Stimulated activated CD8-positive, alpha-beta memory T cell treated with anti-CD3 and anti-CD28 coated beads, Interleukin-7, amount 100 ng/mL, for 4 hours (primary cell): ENCODE results near the gene OGA.

Experiments
- DNase-seq, 2 donors: peaks; one replicate each; pipeline ENCODE4 v3.0.0-alpha.2; 2020; ENCODE audit warnings: low read depth in 2 of 2

OGA gene

DNA sequence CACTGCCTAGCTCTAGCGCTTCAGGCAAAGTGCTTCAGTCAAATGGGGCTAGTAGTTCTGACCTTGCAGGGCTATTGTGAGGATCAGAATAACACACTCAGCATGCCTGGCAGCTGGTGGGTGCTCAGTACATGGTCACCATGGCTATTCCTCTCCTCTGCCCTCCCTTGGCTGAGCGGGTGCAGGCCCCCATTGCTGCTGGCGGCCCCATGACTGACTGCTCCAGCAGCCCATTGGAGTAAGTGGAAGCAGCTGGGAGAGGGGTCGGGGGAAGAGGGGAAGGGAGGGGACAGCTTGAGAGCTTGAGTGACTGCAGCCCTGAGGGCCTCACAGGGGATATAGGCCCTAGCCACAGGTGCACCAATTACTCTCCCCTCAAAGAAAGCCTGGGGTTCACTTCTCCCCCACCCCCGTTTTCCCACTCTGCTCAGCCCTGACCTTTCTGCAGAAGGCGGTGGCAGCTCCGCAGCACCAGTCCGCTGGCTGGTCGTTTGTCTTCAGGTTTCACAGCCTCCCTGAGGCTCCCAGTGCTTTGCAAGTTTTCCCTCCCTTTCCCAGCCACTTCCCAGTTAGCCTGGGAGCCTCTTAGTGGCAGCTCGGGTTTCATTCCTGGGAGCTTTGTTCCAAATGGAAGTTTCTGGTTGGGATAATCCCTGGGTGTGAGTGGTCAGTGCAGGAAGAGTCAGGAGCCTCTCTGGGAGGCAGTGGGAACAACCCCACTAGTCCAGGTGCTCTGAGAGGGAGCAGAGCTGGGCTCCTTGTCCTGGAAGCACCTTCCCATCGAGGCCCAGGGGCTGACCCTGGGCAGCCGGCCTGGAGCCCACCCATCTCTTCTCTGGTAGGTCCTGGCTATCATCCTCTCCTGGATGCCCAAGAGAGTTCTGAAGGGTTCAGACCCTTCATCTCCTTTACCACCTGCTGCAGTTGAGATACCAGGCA is 58.7 kb downstream of the OGA start:
- no peak for DNase-seq

DNA sequence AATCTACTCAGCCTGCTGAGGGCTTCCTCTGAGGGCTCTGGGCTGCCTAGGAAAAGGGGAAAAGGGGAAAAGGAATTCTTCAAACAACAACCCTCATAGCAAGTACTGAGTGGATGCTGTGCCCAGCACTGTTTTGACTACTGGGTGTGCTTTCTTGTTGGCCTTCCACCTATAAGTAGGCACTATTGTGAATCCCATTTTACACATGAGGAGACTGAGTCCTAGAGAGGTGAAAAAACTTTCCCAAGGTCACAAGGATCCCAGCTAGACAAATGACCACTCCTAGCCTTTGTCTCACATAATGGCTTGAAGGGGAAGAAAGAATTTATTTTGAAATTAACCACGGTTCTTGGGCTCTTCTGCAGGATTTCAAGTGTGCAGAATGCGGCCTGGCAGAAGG is 59.4 kb downstream of the OGA start:
- DNase-seq = no peak

DNA sequence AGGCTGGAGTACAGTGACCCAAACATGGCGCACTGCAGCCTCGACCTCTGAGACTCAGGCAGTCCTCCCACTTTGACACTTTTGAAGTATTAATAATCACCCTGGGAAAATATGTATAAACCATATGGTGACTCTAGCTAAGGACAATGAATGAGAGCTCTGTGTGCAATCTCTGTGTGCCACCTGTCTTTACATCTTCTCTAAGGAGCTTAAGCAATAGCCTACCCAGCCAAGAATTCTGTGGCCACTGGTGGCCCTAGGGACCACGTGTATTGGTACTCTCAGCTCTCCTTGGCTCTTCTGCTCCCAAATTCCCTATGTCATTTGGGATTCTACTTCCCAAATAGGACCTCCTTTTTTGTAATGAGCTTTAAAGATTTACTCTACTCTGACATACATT is 66.0 kb downstream of the OGA start:
- no peak for DNase-seq

DNA sequence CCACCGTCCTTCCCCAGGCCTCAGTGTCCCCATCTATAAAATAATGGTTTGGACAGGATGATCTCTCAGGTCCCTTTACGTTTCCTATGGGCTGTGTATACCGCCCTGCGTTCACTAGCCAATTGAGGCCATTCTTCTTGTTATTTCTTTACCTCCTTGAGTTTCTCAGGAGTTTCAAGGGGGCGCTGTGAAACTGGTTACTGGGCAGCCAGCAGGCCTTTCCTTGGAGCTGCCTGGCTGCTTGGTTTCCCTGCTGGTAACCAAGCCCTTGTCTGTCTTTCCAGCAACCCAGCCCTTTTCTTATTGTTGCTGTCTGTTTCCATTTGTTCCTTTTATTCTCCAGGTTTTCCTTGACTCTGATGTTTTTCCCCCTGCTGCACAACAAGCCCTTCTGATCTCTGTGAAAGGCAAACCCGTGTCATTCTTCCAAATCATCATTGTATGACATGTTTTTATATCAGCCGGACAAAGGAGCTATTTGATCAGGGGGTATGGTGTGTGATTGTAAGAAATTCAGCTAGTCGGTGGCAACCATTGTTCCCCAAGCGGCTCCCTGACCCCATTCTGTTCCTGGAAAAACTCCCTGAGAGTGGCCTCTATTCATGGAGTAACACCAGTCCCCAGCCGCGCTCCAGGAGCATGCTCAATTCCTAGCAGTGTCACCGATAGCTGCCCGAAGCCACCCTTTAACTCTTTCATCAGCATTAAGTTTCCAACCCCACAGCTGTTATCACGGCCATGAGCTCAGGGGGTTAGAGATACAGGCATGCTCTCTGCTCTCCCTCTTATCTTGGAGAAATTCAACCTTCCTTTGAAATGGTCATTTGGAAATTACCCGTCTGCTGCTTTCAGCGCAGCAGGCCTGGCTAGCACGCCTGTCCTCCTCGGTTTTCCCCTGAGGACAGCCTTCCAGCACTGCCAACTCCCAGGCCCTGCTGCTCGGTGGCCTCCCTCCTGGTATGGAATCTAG is 68.9 kb downstream of the OGA start:
- no peak for DNase-seq

DNA sequence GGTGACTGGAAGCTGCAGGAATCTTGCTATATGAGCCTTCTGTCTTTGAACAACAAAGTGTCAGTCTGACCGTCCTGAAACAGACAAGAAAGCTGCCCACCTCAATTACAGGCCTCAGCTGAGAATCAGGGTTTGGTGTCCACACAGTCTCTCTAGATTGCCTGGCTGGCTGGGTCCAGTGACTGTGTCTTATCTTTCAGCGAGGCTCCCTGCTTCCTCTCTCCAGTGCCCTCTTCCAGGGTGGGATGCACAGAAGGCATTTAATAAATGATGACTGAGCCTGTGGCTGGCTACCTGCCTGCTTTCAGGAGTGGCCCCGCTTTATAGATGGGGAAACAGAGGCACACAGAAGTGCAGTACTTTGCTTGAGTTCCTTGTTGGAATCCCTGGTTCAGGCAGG is 69.7 kb downstream of the OGA start:
- DNase-seq = no peak

DNA sequence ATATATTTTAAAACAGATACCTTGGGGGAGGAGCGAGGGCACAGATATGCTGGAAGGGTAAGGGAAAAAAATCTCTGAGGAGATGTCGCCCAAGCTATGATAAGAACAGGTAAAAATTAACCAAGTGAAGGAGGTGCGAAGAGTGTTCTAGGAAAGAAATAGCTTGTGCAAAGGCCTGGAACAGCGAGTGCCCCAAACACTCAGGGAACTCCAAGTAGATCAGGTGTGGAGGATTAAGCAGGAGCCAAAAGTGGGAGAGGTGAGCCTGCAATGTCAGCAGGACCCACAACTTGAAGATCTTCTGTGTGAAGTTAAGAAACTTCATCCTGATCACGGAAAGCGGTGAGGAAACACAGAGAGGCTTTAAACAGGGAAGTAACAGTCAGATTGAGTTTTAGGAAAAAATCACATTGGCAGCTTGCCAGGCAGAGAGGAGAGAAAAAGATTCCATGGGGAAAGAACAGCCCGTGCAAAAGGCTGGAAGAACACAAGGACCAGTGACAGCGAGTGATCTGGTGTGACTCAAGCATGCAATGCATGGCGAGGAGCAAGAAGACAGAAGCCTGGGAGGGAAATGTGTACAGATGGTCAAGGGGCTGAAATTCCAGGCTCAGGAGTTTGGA is 73.1 kb downstream of the OGA start:
- no peak for DNase-seq

DNA sequence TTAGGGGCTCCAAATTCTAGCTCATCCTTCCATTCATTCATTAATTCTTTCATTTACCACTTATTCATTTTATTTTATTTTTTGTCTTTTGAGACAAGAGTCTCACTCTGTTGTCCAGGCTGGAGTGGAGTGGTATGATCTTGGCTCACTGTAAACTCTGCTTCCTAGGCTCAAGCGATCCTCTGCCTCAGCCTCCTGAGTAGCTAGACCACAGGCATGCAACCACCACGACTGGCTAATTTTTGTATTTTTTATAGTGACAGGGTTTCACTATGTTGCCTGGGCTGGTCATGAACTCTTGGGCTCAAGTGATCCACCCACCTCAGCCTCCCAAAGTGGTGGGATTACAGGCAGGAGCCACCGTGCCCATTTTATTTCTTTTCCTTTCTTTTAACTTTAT is 74.0 kb downstream of the OGA start:
- DNase-seq = no peak

DNA sequence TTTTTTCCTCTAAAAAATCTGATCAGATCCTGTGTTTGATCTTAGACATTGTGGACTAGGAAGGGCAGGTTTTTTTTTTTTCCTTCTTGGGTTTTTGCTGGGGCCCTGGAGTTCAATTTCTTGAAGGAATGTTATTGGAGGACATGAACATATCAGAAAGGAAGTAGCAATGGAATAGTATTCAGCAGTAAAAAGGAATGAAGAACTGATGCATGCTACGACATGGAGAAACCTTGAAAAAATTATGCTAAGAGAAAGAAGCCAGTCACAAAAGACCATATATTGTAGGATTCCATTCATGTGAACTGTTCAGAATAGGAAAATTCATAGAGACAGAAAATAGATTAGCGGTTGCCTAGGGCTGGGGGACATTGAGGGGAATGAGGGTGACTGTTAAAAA is 76.3 kb downstream of the OGA start:
- no peak for DNase-seq

DNA sequence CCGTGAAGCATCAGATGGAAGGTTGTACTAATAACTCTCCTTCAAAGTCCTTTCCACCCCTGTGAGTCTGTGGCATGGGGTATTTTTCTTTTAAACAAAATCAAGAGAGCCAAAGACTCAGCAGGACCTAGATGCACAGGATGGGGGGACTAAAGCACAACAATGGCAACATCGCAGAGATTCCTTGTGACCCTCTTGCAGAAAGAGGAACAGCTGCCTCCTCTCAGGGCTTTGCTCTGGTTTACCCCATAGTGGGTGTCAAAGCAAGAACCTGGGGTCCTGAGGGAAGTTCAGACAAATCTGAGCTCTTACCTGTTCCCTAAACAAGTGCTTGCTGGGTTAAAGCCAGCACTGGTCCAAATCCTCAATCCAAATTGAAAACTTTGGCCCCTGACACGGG is 81.6 kb downstream of the OGA start:
- DNase-seq = no peak
